ENCODE measurements around the gene CDHR3. TPM values are rescaled to one million over a fixed set of nuclear protein-coding genes. Genes with fewer than 3 reads are reported as not detected.

The CDHR3 gene
- total and polyA plus RNA-seq, 2 donors (not counting 3 experiments of a cell fraction or from before 2014, with no cell fraction given): 0.46 to 2.3 TPM

- Histone ChIP-seq H4K20me1 (replicated peaks; ENCODE audit: control insufficient read depth, extremely low read depth, insufficient read depth, low read length) (no peaks in the 10 kb centered on the region), H3K4me1 (ENCODE audit: control insufficient read depth, extremely low read depth, insufficient read depth, low read length) (peaks cover 12% of the 10 kb centered on the region), H3K36me3 (ENCODE audit: control insufficient read depth in 2 of 2, extremely low read depth in 1 of 2, insufficient read depth in 2 of 2, low read length in 2 of 2) (no peaks in the 10 kb centered on the region), H3K9ac (replicated peaks; ENCODE audit: extremely low read depth, insufficient read depth, low read length) (no peak overlapping the region), H3K9me3 (replicated peaks; ENCODE audit: control insufficient read depth, insufficient read depth, low read length) (no peaks in the 10 kb centered on the region), H3K27ac (ENCODE audit: insufficient read depth, low read depth, low read length) (no peak overlapping the region), H2AFZ (ENCODE audit: low read depth, low read length) (no peak overlapping the region), H3K4me2 (ENCODE audit: insufficient read depth, low read length) (no peak overlapping the region), H3K4me3 (replicated peaks in 1 of 3; ENCODE audit: insufficient read depth in 1 of 3, low read depth in 1 of 3, low read length in 3 of 3) (no peak overlapping the region), H3K9me1 (replicated peaks; ENCODE audit: control insufficient read depth, extremely low read depth, insufficient read depth, low read length) (no peaks in the 10 kb centered on the region), H3K27me3 (ENCODE audit: control insufficient read depth in 2 of 2, insufficient read depth in 2 of 2, low read length in 2 of 2) (no peaks in the 10 kb centered on the region), H3K79me2 (ENCODE audit: control insufficient read depth, insufficient read depth, low read length) (no peaks in the 10 kb centered on the region)
- ChIA-PET POLR2A (no interaction called here), CTCF (interaction anchor here (0.7 to 8.8 kb wide), 5 partner anchors 11 to 94 kb away, joined by 3 to 209 read pairs (median 4); no protein-coding TSS in a partner anchor)
- BruUV-seq (replicated peaks): no TSS peak
- intact Hi-C loops (cut with micrococcal nuclease) (no loop called here), dilution Hi-C loops (cut with MboI; ENCODE audit: extremely low pct_ligation_motif_present, low sequenced_read_pairs) (loop anchor here (25.0 kb wide), 1 partner anchor 102 kb away; no protein-coding TSS in a partner anchor)
- no peak for FAIRE-seq
- TF ChIP-seq MYC (IDR thresholded peaks at IDR 0.05; ENCODE audit: low read depth, low read length) (no peak), POLR2A (IDR thresholded peaks at IDR 0.05; ENCODE audit: low read depth, low read length) (no peak), JUN (IDR thresholded peaks at IDR 0.05; ENCODE audit: borderline replicate concordance, insufficient read depth, insufficient read length, low read depth) (no peak), MAX (IDR thresholded peaks at IDR 0.05; ENCODE audit: insufficient read depth, insufficient read length) (no peak), POLR2AphosphoS5 (IDR thresholded peaks at IDR 0.05; ENCODE audit: insufficient read depth, low read depth, low read length) (no peak), FOS (IDR thresholded peaks at IDR 0.05; ENCODE audit: borderline replicate concordance, insufficient read depth, low read length) (no peak), EZH2 (IDR thresholded peaks at IDR 0.05; ENCODE audit: borderline replicate concordance, low read depth, low read length, severe bottlenecking) (no peak), CTCF (IDR thresholded peaks at IDR 0.05; ENCODE audit: extremely low read depth in 1 of 2, insufficient read depth in 1 of 2, low read depth in 1 of 2, low read length in 2 of 2) (no peak), GATA2 (IDR thresholded peaks at IDR 0.05; ENCODE audit: insufficient read depth, insufficient read length, low read depth, low read length) (no peak)
- DNase-seq (ENCODE audit: low read depth, low spot score): no peak
Measured at GRCh38 chr7:106060394-106060920, 97.4 kb downstream of the CDHR3 start.

All from endothelial cell of umbilical vein (primary cell).